Nucleus accumbens (tissue), 56 donors: Measurements from ENCODE around the gene SRP14.
A peak's percentile ranks its signal among the peaks of the same experiment; 100 is the strongest.

Experiments used
- DNase-seq, 56 donors: peaks; one replicate each; lab custom pipeline; 2025; lab: John Stamatoyannopoulos, UW

The SRP14 gene

GRCh38 chr15:40069178-40070165 lies 30.5 kb upstream of the SRP14 start:
- peak; percentile 51 to 98 (median 94) for DNase-seq

- no peak for DNase-seq
Observed at GRCh38 chr15:40067921-40068624, 29.1 kb upstream of the SRP14 start.

- DNase-seq = no peak
Observed at GRCh38 chr15:40066589-40066988, 27.6 kb upstream of the SRP14 start.

- DNase-seq = no peak
Observed at GRCh38 chr15:40065166-40065565, 26.2 kb upstream of the SRP14 start.

GRCh38 chr15:40064231-40064894 lies 25.4 kb upstream of the SRP14 start:
- DNase-seq = no peak

- peak in 34 of 56 donors; percentile 6 to 68 (median 24) for DNase-seq
Observed at GRCh38 chr15:40063563-40064011, 24.6 kb upstream of the SRP14 start.

GRCh38 chr15:40062816-40063562 lies 24.0 kb upstream of the SRP14 start:
- DNase-seq = no peak

- DNase-seq = no peak
Observed at GRCh38 chr15:40061212-40061901, 22.4 kb upstream of the SRP14 start.

- DNase-seq = no peak
Observed at GRCh38 chr15:40060236-40060961, 21.4 kb upstream of the SRP14 start.

GRCh38 chr15:40059821-40060220 lies 20.8 kb upstream of the SRP14 start:
- DNase-seq = no peak

GRCh38 chr15:40058476-40059140 lies 19.6 kb upstream of the SRP14 start:
- DNase-seq = no peak

GRCh38 chr15:40055576-40056293 lies 16.8 kb upstream of the SRP14 start:
- peak in 2 of 56 donors; percentile 13 to 15 for DNase-seq

- no peak for DNase-seq
Observed at GRCh38 chr15:40054855-40055575, 16.0 kb upstream of the SRP14 start.

GRCh38 chr15:40054605-40054854 lies 15.5 kb upstream of the SRP14 start:
- no peak for DNase-seq

- DNase-seq = no peak
Observed at GRCh38 chr15:40053831-40054604, 15.0 kb upstream of the SRP14 start.

- DNase-seq = no peak
Observed at GRCh38 chr15:40053079-40053830, 14.3 kb upstream of the SRP14 start.
